ENCODE data around the gene RAD23A. TPM values are rescaled to one million over a fixed set of nuclear protein-coding genes. Genes with fewer than 3 reads are reported as not detected.
A peak's percentile ranks its signal among the peaks of the same experiment; 100 is the strongest.

RAD23A gene
- total and polyA plus RNA-seq, 9 of the 15 experiments (the other 6 are each of a cell fraction or from before 2014, with no cell fraction given) = 9.5 to 181 (median 101) TPM

DNA sequence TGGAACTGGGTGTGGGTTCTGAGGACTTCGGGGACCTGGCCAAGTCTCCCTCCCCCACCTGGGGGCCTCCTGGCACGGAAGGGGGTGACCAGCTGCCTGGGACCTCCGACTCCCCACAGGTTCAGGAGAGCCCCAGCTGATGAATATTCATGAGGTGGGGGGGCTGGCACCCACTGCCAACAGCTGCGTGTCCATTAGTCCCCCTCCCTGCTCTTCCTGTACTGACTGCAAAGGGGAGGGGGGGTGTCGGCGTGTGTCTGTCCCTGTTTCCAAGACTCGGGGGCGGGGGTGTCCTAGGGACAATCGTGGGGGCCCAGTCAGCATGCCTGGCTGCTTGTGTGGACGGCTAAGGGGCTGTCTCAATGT, 39.0 kb downstream of the RAD23A start:
- Histone ChIP-seq H3K27me3 (ENCODE audit: control insufficient read depth in 2 of 2, insufficient read depth in 2 of 2, low read length in 2 of 2) (no peaks in the 10 kb centered on the region), H3K79me2 (ENCODE audit: control insufficient read depth, insufficient read depth, low read length) (no peaks in the 10 kb centered on the region), H3K9ac (ENCODE audit: insufficient read depth in 1 of 2, low read depth in 2 of 2, low read length in 2 of 2) (peak overlapping the region; percentile 3 to 84; a peak in 2 of 4 replicates), H4K20me1 (replicated peaks; ENCODE audit: control insufficient read depth, insufficient read depth, low read length) (no peaks in the 10 kb centered on the region), H3K4me3 (no peak overlapping the region), H3K9me3 (replicated peaks; ENCODE audit: control insufficient read depth, insufficient read depth, low read depth, low read length) (no peaks in the 10 kb centered on the region), H3K36me3 (ENCODE audit: control insufficient read depth, insufficient read depth, low read length) (no peaks in the 10 kb centered on the region), H3K9me1 (ENCODE audit: control insufficient read depth, insufficient read depth, low read length) (no peaks in the 10 kb centered on the region), H3K27ac (ENCODE audit: extremely low read depth, low read depth, low read length) (no peak overlapping the region; the same call in 2 of the 3 replicates), H2AFZ (ENCODE audit: low read depth, low read length) (peak overlapping the region; percentile 80), H3K4me2 (ENCODE audit: insufficient read depth, low read length) (peak overlapping the region; percentile 65; the same call in 1 of the 2 replicates), H3K4me1 (replicated peaks in 1 of 2; ENCODE audit: control insufficient read depth in 2 of 2, insufficient read depth in 2 of 2, low read length in 2 of 2) (peaks cover 21 to 48% of the 10 kb centered on the region in 2 experiments; a peak in 4 of 5 replicates)
- FAIRE-seq (no peak), ATAC-seq (peak; percentile 15), DNase-seq (ENCODE audit: extremely low read depth in 1 of 4, low spot score in 3 of 4) (peak in 1 of 4 experiments; percentile 24)
- 30% methylated on average over 9 of the region's 10 CpGs for WGBS (ENCODE audit: insufficient coverage, low coverage, missing lambda C conversion rate)
- in situ Hi-C loops (cut with MboI) = loop anchor here (5.0 kb wide), 1 partner anchor 43 kb away; no protein-coding TSS in a partner anchor
- intact Hi-C loops (cut with micrococcal nuclease) = no loop called here
- no TSS peak for BruUV-seq (replicated peaks)
- TF ChIP-seq HMGN3 (IDR thresholded peaks at IDR 0.05; ENCODE audit: borderline replicate concordance, extremely low read depth, insufficient read length, low read depth, low read length) = no peak
- TF ChIP-seq EGR1 (conservative IDR thresholded peaks at IDR 0.05) = peak; percentile 15; the same call in 1 of the 2 replicates
- TF ChIP-seq, protein P1, sequence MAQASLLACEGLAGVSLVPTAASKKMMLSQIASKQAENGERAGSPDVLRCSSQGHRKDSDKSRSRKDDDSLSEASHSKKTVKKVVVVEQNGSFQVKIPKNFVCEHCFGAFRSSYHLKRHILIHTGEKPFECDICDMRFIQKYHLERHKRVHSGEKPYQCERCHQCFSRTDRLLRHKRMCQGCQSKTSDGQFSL (CRISPR knock-in tag; IDR thresholded peaks at IDR 0.05) = peak; percentile 89
- TF ChIP-seq, protein P1 (tag; IDR thresholded peaks at IDR 0.05) = peak in 1 of 2 experiments; percentile 64; a peak in 1 of 4 replicates
- no peak for TF ChIP-seq JUN (IDR thresholded peaks at IDR 0.05; ENCODE audit: borderline replicate concordance, low read depth, low read length)
- no peak for TF ChIP-seq JUN (CRISPR knock-in tag; IDR thresholded peaks at IDR 0.05; ENCODE audit: borderline replicate concordance)
- TF ChIP-seq SMARCC2 (IDR thresholded peaks at IDR 0.05; ENCODE audit: low read depth) = no peak
- 0 out of 2 replicates have a peak, but pooled peaks have one; percentile 23 for TF ChIP-seq ZBTB7A (IDR thresholded peaks at IDR 0.05; ENCODE audit: borderline replicate concordance, control insufficient read depth, low read depth, low read length)
- TF ChIP-seq L3MBTL2 (IDR thresholded peaks at IDR 0.05) = no peak
- no peak for TF ChIP-seq MIER1 (IDR thresholded peaks at IDR 0.05; ENCODE audit: low read depth)
- ChIA-PET POLR2A (interaction anchor here (0.9 to 1.4 kb wide), 4 partner anchors 37 to 111 kb away, joined by 3 to 6 read pairs (median 4); no protein-coding TSS in a partner anchor), CTCF (ENCODE audit: low intra/inter-chr PET ratio) (interaction anchor here (1.1 to 2.2 kb wide), 2 partner anchors 48 to 110 kb away, joined by 4 to 10 read pairs; no protein-coding TSS in a partner anchor)

All from K562 (cell line).